Measurements from ENCODE around the gene PNPT1. TPM values are rescaled to one million over a fixed set of nuclear protein-coding genes. Genes with fewer than 3 reads are reported as not detected.
"Not testable (repeated sequence)": the region's sequence is repeated elsewhere in the genome, so short reads cannot be mapped to it uniquely, and the experiment has no call there.

Gene PNPT1
- polyA plus RNA-seq, result 25.9 TPM
- long read RNA-seq, donor 1, full-length matches to known transcripts, result 1 of 1 reads
- long read RNA-seq, donor 1, partial matches to known transcripts, result 0 of 1 reads
- long read RNA-seq, donor 1, other reads (novel, unspliced or antisense), result 0 of 1 reads
- long read RNA-seq, donor 2, full-length matches to known transcripts, result 3 of 8 reads
- long read RNA-seq, donor 2, partial matches to known transcripts, result 5 of 8 reads
- long read RNA-seq, donor 2, other reads (novel, unspliced or antisense), result 0 of 8 reads
- long read RNA-seq, donor 3, result 0 reads
- long read RNA-seq, donor 4, full-length matches to known transcripts, result 2 of 2 reads
- long read RNA-seq, donor 4, partial matches to known transcripts, result 0 of 2 reads
- long read RNA-seq, donor 4, other reads (novel, unspliced or antisense), result 0 of 2 reads
- long read RNA-seq, donor 5, result 0 reads
- long read RNA-seq, donor 6, full-length matches to known transcripts, result 5 of 5 reads
- long read RNA-seq, donor 6, partial matches to known transcripts, result 0 of 5 reads
- long read RNA-seq, donor 6, other reads (novel, unspliced or antisense), result 0 of 5 reads
- long read RNA-seq, donor 7, full-length matches to known transcripts, result 2 of 8 reads
- long read RNA-seq, donor 7, partial matches to known transcripts, result 6 of 8 reads
- long read RNA-seq, donor 7, other reads (novel, unspliced or antisense), result 0 of 8 reads
- long read RNA-seq, donor 8, full-length matches to known transcripts, result 2 of 14 reads
- long read RNA-seq, donor 8, partial matches to known transcripts, result 12 of 14 reads
- long read RNA-seq, donor 8, other reads (novel, unspliced or antisense), result 0 of 14 reads
- long read RNA-seq, donor 9, full-length matches to known transcripts, result 2 of 8 reads
- long read RNA-seq, donor 9, partial matches to known transcripts, result 6 of 8 reads
- long read RNA-seq, donor 9, other reads (novel, unspliced or antisense), result 0 of 8 reads
- long read RNA-seq, donor 10, full-length matches to known transcripts, result 4 of 4 reads
- long read RNA-seq, donor 10, partial matches to known transcripts, result 0 of 4 reads
- long read RNA-seq, donor 10, other reads (novel, unspliced or antisense), result 0 of 4 reads
- long read RNA-seq, donor 11, full-length matches to known transcripts, result 4 of 4 reads
- long read RNA-seq, donor 11, partial matches to known transcripts, result 0 of 4 reads
- long read RNA-seq, donor 11, other reads (novel, unspliced or antisense), result 0 of 4 reads

DNA sequence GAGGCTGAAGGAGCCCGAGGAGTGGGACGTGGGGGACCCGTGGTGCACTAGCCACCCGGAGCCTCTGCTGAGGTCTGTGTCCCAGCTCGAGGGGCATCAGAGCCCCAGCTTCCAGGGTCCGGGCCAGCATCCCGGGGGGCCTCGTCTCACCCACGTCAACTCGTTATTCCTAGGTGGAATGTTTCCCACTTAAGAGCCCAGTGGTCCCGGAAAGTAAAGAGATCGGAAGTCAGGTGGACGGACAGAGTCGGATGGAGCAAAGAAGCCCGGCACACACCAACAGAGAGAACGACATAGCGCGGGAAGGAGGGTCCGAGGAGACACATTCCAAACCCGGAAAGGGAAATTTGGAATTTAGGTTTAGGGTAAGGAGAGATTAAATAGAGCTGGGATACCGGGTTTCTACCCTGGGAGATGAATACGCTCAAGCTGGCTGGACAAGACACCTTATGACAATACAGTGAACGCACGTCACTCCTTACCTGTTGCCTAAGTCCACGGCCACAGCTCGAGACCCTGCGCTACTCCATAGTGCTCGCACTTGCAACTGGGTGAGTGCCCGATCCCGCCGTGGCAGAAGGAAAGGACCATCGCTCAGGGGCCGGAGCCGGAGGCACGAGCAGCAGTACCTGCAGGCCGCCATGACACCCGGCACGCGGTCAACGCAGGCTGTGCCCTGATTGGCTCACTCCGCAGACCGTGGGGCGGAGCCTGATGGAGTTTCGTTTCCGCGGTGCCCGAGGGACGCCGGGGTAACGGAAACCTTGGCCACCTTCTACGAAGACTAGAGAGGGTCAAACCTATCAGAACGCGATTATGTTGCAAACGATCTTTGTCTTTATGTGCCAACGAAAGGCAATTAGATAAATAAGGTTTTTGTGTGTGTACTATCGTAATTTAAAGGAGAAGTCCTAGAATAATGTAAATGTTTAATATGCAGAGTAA is at the start of gene PNPT1:
PNPT1 (minus strand) TSS at position 664 of the 945 bp plus-strand sequence; CDS start at position 643, 21 bp downstream.
- peaks cover 3% of the 10 kb centered on the region for H3K4me1 ChIP-seq (ENCODE audit: control insufficient read depth, insufficient read depth, low read length)
- H3K27me3 ChIP-seq (ENCODE audit: control insufficient read depth, insufficient read depth, low read length), result no peaks in the 10 kb centered on the region
- no peaks in the 10 kb centered on the region for H3K36me3 ChIP-seq (ENCODE audit: control insufficient read depth, insufficient read depth, low read length)
- peak within 1 kb of the TSS; percentile 72 for H3K4me3 ChIP-seq (ENCODE audit: low read length)
- peak; percentile 92 to 95 for DNase-seq
- WGBS (ENCODE audit: insufficient coverage, low lambda C conversion rate), result 0% methylated on average over 1 of the region's 56 CpGs
- H3K27ac ChIP-seq (ENCODE audit: low read length), result peak within 1 kb of the TSS; percentile 31
- H3K9me3 ChIP-seq (ENCODE audit: control insufficient read depth, low read depth, low read length), result no peaks in the 10 kb centered on the region

DNA sequence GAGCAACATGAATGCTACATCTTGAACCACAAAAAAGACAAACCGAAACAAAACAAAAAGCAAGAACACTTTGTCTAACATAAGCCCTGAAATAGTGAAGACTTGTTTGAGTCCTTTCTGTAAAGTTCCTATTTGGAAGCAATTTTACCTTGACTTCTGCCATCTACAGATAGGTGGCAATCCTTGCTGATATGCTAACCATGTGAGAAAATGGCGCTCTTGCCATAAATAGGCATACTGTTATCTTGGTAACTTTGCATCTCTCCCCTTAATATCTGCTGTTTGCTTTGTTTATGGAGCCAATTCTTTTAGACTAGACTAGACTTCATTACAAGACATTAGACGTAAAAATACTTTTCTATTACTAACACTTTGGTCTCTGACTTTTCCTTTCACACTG is 49.4 kb upstream of the PNPT1 start:
- Histone ChIP-seq H3K4me3 (ENCODE audit: low read length) (no peak overlapping the region), H3K4me1 (ENCODE audit: control insufficient read depth, insufficient read depth, low read length) (no peaks in the 10 kb centered on the region), H3K27ac (ENCODE audit: low read length) (no peak overlapping the region), H3K27me3 (ENCODE audit: control insufficient read depth, insufficient read depth, low read length) (no peaks in the 10 kb centered on the region), H3K36me3 (ENCODE audit: control insufficient read depth, insufficient read depth, low read length) (no peaks in the 10 kb centered on the region), H3K9me3 (ENCODE audit: control insufficient read depth, low read depth, low read length) (no peaks in the 10 kb centered on the region)
- WGBS (ENCODE audit: insufficient coverage, low lambda C conversion rate), result 100% methylated on average over 1 of the region's 3 CpGs
- no peak for DNase-seq

DNA sequence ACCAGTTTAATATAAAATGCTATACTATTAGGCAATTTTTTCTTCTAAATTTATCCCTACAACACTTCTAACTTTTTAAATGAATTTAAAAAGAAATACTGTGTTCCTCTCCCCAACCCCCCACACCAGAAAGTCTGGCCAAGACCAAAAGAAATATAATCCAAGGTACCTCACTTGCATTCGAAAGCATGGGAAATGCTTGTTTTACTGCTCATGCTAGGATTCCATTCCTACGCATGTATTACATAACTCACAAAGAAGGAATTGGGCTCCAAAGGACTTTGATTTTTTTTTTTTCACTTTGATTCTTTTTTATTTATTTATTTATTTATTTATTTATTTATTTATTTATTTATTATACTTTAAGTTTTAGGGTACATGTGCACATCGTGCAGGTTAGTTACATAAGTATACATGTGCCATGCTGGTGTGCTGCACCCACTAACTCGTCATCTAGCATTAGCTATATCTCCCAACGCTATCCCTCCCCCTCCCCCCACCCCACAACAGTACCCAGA is 42.4 kb upstream of the PNPT1 start:
- WGBS (ENCODE audit: insufficient coverage, low lambda C conversion rate), result 81% methylated on average over 2 of the region's 5 CpGs
- not testable (repeated sequence) for H3K27me3 ChIP-seq (ENCODE audit: control insufficient read depth, insufficient read depth, low read length); H3K4me3 ChIP-seq (ENCODE audit: low read length); H3K4me1 ChIP-seq (ENCODE audit: control insufficient read depth, insufficient read depth, low read length); H3K36me3 ChIP-seq (ENCODE audit: control insufficient read depth, insufficient read depth, low read length); DNase-seq; H3K27ac ChIP-seq (ENCODE audit: low read length); H3K9me3 ChIP-seq (ENCODE audit: control insufficient read depth, low read depth, low read length)

DNA sequence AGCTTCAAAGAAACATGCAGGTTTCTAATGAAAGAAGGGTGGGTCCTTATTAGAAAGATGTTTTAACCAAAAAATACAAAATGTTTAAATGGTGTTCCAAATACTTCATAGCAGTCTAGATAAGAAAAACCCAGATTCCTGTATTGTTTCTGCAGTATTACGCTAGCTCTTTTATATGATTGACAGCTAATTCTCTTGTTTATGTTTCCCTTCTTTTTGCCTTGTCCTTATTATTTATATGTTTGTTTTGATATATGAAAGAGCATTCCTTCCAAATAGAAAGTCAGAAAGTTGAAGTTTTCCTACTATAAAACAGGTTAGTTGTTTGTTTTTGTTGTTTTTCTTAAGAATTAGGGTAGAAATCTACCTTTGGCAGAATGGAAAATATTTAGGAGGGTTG is 41.1 kb upstream of the PNPT1 start:
- DNase-seq, result no peak
- WGBS (ENCODE audit: insufficient coverage, low lambda C conversion rate), result no CpG with 5 or more reads among the region's 1 CpG
- H3K36me3 ChIP-seq (ENCODE audit: control insufficient read depth, insufficient read depth, low read length), result no peaks in the 10 kb centered on the region
- H3K4me1 ChIP-seq (ENCODE audit: control insufficient read depth, insufficient read depth, low read length), result no peaks in the 10 kb centered on the region
- H3K4me3 ChIP-seq (ENCODE audit: low read length), result no peak overlapping the region
- no peaks in the 10 kb centered on the region for H3K27me3 ChIP-seq (ENCODE audit: control insufficient read depth, insufficient read depth, low read length)
- H3K27ac ChIP-seq (ENCODE audit: low read length), result no peak overlapping the region
- no peaks in the 10 kb centered on the region for H3K9me3 ChIP-seq (ENCODE audit: control insufficient read depth, low read depth, low read length)

DNA sequence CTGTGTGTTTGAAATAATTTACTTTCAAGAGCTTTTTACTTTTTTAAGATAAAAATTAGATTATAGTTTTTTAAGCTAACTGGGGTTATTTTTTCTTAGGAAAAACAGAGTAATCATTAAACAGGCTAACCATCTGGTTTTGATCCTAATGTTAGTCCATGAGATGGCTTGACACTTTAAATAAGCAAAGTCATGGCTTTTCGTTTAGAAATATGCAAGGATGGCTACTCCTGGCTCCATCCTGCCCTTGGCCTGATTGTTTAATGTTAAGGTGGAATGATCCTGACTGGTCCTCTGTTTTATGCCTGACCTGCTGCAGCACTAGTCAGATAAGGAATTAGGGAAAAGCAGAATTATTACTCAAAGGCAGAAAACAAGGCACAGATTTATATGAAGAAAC is 39.7 kb upstream of the PNPT1 start:
- no peaks in the 10 kb centered on the region for H3K27me3 ChIP-seq (ENCODE audit: control insufficient read depth, insufficient read depth, low read length)
- DNase-seq, result no peak
- H3K36me3 ChIP-seq (ENCODE audit: control insufficient read depth, insufficient read depth, low read length), result no peaks in the 10 kb centered on the region
- H3K4me3 ChIP-seq (ENCODE audit: low read length), result no peak overlapping the region
- H3K9me3 ChIP-seq (ENCODE audit: control insufficient read depth, low read depth, low read length), result no peaks in the 10 kb centered on the region
- WGBS (ENCODE audit: insufficient coverage, low lambda C conversion rate), result no CpG with 5 or more reads among the region's 1 CpG
- H3K27ac ChIP-seq (ENCODE audit: low read length), result no peak overlapping the region
- no peaks in the 10 kb centered on the region for H3K4me1 ChIP-seq (ENCODE audit: control insufficient read depth, insufficient read depth, low read length)

DNA sequence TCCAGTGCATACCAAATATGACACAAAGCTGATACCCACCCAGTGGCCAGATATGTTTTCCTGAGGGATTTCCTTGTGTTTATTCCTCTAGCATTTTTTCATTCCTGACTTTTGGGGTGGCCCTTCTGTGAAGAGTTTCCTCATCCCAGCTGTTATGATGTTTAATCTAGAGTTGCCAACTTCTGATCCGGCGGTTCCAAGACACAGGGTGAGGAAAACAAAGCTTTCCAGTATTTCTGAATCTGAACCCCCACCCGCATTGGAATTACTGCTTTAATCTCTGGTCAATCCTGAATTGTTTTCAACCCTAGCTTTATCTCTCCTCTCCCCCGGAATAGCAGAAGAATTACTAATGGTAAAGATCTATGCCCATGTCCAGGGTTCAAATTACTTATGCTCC is 39.2 kb upstream of the PNPT1 start:
- H3K27me3 ChIP-seq (ENCODE audit: control insufficient read depth, insufficient read depth, low read length), result no peaks in the 10 kb centered on the region
- no peak overlapping the region for H3K27ac ChIP-seq (ENCODE audit: low read length)
- no peaks in the 10 kb centered on the region for H3K4me1 ChIP-seq (ENCODE audit: control insufficient read depth, insufficient read depth, low read length)
- no peaks in the 10 kb centered on the region for H3K9me3 ChIP-seq (ENCODE audit: control insufficient read depth, low read depth, low read length)
- H3K36me3 ChIP-seq (ENCODE audit: control insufficient read depth, insufficient read depth, low read length), result no peaks in the 10 kb centered on the region
- 46% methylated on average over 2 of the region's 4 CpGs for WGBS (ENCODE audit: insufficient coverage, low lambda C conversion rate)
- no peak for DNase-seq
- H3K4me3 ChIP-seq (ENCODE audit: low read length), result no peak overlapping the region

DNA sequence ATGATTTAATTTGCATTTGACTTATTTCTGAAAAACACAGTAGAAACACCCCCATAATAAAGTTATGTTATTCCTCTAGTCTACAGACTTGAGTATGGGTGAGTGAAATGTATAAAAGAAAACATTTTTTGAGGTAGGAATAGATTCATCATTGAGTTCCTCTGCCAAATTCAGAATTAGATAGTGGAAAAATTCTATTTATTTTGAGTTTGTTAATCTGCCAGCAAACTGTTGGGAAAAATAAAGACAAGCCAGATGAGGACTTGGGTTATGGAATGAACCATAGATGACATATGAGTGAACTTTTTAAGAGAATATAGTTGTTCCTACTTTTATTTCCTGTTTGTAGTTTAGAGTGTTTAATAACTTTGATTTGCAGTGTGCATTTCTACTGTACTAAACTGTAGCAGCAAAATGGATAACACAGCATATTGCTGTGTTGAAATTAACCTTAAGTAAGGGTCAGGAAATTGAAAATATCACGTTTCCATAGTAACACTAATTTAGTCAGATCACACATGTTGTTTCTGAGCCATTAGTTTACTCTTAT is 35.6 kb upstream of the PNPT1 start:
- Histone ChIP-seq H3K9me3 (ENCODE audit: control insufficient read depth, low read depth, low read length) (no peaks in the 10 kb centered on the region), H3K4me3 (ENCODE audit: low read length) (no peak overlapping the region), H3K4me1 (ENCODE audit: control insufficient read depth, insufficient read depth, low read length) (peaks cover 4% of the 10 kb centered on the region), H3K27me3 (ENCODE audit: control insufficient read depth, insufficient read depth, low read length) (no peaks in the 10 kb centered on the region), H3K36me3 (ENCODE audit: control insufficient read depth, insufficient read depth, low read length) (no peaks in the 10 kb centered on the region), H3K27ac (ENCODE audit: low read length) (no peak overlapping the region)
- 88% methylated on average over 1 of the region's 1 CpG for WGBS (ENCODE audit: insufficient coverage, low lambda C conversion rate)
- no peak for DNase-seq

DNA sequence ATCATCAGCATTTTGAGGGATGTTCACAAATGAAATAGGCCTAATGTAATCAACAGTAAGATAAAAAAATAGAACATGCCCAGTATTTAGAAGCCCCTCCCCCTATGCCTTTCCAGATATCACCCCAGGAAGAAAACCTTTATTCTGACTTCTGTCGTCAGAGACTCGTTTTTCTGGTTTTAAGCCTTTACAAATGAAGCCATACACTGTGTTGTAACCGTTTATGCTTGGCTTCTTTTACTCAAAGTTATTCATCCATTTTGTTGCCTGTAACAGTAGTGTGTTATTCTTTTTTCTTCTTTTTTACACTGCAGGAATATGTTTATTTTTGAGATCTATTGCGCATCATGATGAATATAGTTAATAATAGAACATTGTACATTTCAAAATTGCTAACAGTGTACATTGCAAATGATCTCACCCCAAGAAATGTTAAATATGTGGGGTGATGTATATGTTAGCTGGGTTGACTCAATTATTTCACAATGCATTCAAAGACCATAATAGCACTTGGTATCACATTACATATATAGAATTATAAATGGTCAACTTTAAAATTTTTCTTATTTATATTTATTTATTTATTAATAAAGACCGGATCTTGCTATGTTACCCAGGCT is 28.1 kb upstream of the PNPT1 start:
- peaks cover 7% of the 10 kb centered on the region for H3K4me1 ChIP-seq (ENCODE audit: control insufficient read depth, insufficient read depth, low read length)
- no peaks in the 10 kb centered on the region for H3K9me3 ChIP-seq (ENCODE audit: control insufficient read depth, low read depth, low read length)
- H3K27ac ChIP-seq (ENCODE audit: low read length), result no peak overlapping the region
- no peaks in the 10 kb centered on the region for H3K27me3 ChIP-seq (ENCODE audit: control insufficient read depth, insufficient read depth, low read length)
- DNase-seq, result peak in 1 of 2 donors; percentile 56
- no peak overlapping the region for H3K4me3 ChIP-seq (ENCODE audit: low read length)
- no peaks in the 10 kb centered on the region for H3K36me3 ChIP-seq (ENCODE audit: control insufficient read depth, insufficient read depth, low read length)
- WGBS (ENCODE audit: insufficient coverage, low lambda C conversion rate), result 8% methylated on average over 3 of the region's 5 CpGs

DNA sequence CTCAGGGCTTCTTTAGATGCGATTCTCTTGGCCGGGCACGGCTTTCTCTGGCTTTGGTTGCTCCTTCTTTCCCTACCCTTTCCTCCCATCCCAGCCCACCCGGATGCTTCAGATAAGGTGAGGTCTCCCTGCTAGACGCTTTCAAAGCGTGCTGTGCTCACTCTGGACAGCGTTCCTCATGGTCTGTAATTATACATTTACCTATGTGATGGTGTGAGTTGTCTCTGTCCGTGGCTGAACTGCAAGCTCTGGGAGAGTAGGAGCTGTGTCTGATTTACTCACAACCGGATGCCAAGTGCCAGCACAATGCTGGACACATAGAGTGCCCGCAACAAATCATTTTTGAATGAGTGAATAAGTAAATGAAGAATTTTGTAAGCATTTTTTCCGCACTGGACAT is 26.8 kb upstream of the PNPT1 start:
- no peaks in the 10 kb centered on the region for H3K36me3 ChIP-seq (ENCODE audit: control insufficient read depth, insufficient read depth, low read length)
- no peak overlapping the region for H3K4me3 ChIP-seq (ENCODE audit: low read length)
- peaks cover 15% of the 10 kb centered on the region for H3K4me1 ChIP-seq (ENCODE audit: control insufficient read depth, insufficient read depth, low read length)
- H3K9me3 ChIP-seq (ENCODE audit: control insufficient read depth, low read depth, low read length), result no peaks in the 10 kb centered on the region
- WGBS (ENCODE audit: insufficient coverage, low lambda C conversion rate), result 85% methylated on average over 4 of the region's 11 CpGs
- DNase-seq, result no peak
- no peak overlapping the region for H3K27ac ChIP-seq (ENCODE audit: low read length)
- no peaks in the 10 kb centered on the region for H3K27me3 ChIP-seq (ENCODE audit: control insufficient read depth, insufficient read depth, low read length)
